OCI-LY3 (cell line): ENCODE data around the gene PCSK6.
"Not testable (repeated sequence)": the region's sequence is repeated elsewhere in the genome, so short reads cannot be mapped to it uniquely, and the experiment has no call there.

ENCODE experiments used
- CTCF ChIP-seq: fragments of 200-600, 300-600 bp; sonication (generic); IDR thresholded peaks from 2 replicates; pipeline ENCODE4 v1.5.1; 2014; ENCODE audit warnings: antibody characterized with exemption, low read length, low read depth
- EZH2phosphoT487 ChIP-seq: fragments of 200-600 bp; shearing (Covaris generic); IDR thresholded peaks from 2 replicates; pipeline ENCODE4 v1.6.1; 2018; ENCODE audit warnings: antibody characterized with exemption, mixed run types, low read depth

GRCh38 chr15:101356512-101357172, 132.9 kb downstream of the PCSK6 start:
- TF ChIP-seq CTCF, EZH2phosphoT487: not testable (repeated sequence)
